ENCODE data around the gene NFASC. TPM values are rescaled to one million over a fixed set of nuclear protein-coding genes. Genes with fewer than 3 reads are reported as not detected.
A peak's percentile ranks its signal among the peaks of the same experiment; 100 is the strongest.

The NFASC gene
- polyA plus RNA-seq (ENCODE audit: insufficient read length in 3 of 3) = 10 to 100 TPM; 13.3 to 24.7 (median 13.9) TPM

- no peak for DNase-seq (ENCODE audit: low read depth in 3 of 3, low spot score in 2 of 3)
These were observed at the start of gene NFASC for GRCh38 chr1:204870160-204870912. Gene NFASC (plus strand): TSS chr1:204870862. CDS start chr1:204944316, 73,454 bp downstream.

- peak in 1 of 3 donors; percentile 49 for DNase-seq (ENCODE audit: low read depth in 3 of 3, low spot score in 2 of 3)
These were observed 49.2 kb upstream of the NFASC start for GRCh38 chr1:204821476-204821875.

GRCh38 chr1:204821924-204822323 is 48.7 kb upstream of the NFASC start:
- no peak for DNase-seq (ENCODE audit: low read depth in 3 of 3, low spot score in 2 of 3)

DNA sequence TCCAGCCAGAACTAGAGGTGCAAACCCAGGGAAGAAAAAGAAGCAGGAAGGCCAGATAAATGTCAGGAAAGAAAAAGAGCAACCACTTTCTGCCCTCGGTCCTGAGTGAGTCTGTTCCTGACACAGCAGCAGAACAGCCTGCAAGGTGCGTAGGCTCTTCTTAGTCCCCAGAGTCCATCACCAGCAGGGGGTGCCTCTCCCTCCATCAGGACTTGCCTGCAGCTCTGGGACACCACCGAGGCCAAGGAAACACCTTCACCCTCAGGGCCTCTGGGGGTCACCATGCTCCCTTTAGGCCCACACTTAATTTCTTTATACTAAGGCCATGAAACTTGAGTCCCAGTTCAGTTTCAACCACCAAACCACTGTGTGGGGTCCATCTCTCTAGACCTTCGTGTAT is 43.7 kb upstream of the NFASC start:
- no peak for DNase-seq (ENCODE audit: low read depth in 3 of 3, low spot score in 2 of 3)

DNA sequence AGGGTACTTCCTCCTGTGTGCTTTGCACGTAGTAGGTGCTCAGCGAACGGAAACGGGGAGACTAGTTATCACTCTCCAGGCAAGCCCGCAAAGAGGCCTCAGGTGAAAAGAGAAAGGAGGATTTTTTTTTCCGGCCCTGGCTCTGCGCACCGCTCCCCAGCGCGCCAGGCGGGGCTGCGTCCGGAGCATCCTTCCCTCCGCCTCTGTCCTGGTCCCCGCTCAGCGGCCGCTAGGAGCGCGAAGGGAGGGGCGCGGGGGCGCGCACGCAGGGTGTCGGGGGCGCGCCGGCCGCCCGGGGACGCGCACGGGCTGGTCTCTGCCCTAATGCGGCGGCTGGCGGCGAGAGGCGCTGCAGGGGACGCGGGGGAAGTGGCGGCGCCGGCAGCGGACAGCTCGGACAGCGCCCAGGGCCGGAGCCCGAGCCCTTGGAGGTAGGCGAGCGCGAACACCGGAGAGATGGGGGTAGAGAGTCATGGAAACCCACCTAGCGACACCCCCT is 42.3 kb upstream of the NFASC start:
- peak in 2 of 3 donors; percentile 47 to 63 for DNase-seq (ENCODE audit: low read depth in 3 of 3, low spot score in 2 of 3)

- no peak for DNase-seq (ENCODE audit: low read depth in 3 of 3, low spot score in 2 of 3)
These were observed 41.4 kb upstream of the NFASC start for GRCh38 chr1:204829133-204829825.

GRCh38 chr1:204830747-204831146 is 39.9 kb upstream of the NFASC start:
- no peak for DNase-seq (ENCODE audit: low read depth in 3 of 3, low spot score in 2 of 3)

GRCh38 chr1:204831186-204831585 is 39.5 kb upstream of the NFASC start:
- no peak for DNase-seq (ENCODE audit: low read depth in 3 of 3, low spot score in 2 of 3)

DNA sequence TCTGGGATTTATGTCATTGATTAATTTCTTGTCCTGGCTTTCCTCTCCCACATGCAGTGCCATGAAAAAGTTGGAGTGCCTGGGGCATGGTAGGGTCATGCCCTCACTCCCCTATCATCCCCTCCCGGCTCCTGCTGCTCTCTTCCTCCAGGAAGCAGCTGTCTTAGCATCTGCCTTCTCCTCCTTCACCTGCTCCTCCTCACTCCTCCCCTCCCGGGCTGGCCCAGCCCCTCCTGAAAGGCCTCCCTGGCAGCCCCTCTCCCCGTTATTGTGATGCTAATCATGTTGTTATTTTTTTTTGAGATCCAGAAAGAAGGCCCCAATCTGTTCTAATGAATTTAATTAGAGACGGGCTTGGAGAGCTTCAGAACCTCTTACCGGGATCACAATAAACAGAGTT is 36.3 kb upstream of the NFASC start:
- no peak for DNase-seq (ENCODE audit: low read depth in 3 of 3, low spot score in 2 of 3)

DNA sequence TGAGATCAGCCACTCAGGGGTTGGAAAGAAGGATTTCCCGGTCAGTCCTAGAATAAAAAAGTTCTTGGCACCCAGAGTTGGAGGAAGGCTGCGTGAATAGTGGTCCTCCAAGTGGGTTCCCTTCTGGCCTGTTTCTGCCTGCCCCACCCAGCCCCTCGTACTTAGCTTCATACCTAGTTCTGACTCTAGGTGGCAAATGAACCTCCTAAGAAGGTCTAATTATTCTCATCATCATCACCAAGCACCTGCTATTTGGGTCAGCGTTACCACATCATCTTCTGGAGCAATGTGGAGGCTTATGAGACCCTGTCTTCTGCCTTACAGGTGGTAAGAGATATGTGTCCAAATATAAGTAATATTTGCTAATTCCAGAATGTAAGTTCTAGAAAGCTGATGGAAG is 35.9 kb upstream of the NFASC start:
- no peak for DNase-seq (ENCODE audit: low read depth in 3 of 3, low spot score in 2 of 3)

- DNase-seq (ENCODE audit: low read depth in 3 of 3, low spot score in 2 of 3) = no peak
These were observed 34.9 kb upstream of the NFASC start for GRCh38 chr1:204835737-204836136.

- no peak for DNase-seq (ENCODE audit: low read depth in 3 of 3, low spot score in 2 of 3)
These were observed 33.8 kb upstream of the NFASC start for GRCh38 chr1:204836856-204837255.

DNA sequence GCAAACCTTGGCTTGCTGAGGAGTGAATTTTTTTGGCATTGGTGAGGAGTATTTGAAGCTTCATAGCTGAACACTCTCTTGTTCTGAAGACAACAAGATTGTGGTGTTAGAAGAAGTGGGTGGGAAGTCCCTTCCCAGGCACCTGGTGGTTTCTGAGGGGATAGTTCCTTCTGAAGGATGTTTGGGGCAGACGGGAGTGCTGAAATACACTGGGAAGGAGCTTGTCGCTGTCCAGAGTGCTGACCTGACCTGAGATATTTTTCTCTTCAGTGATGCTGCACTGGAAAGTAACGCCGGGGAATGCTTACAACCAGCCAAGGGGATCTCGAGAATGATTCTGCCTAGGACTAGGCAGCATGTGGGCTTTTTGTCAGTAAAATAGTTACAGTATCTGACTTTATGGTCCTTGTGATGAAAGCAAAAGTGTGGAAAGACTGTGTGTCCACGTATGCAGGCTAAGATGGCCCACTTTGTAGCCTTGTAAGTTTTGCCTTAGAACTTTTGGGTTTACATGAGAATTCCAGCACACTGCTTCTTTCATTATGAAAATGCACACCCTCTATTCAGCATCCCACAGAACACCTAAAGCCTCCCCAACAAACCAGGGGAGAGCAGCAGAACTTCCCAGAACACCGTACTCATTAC is 33.1 kb upstream of the NFASC start:
- DNase-seq (ENCODE audit: low read depth in 3 of 3, low spot score in 2 of 3) = peak; percentile 70 to 80 (median 71)

DNA sequence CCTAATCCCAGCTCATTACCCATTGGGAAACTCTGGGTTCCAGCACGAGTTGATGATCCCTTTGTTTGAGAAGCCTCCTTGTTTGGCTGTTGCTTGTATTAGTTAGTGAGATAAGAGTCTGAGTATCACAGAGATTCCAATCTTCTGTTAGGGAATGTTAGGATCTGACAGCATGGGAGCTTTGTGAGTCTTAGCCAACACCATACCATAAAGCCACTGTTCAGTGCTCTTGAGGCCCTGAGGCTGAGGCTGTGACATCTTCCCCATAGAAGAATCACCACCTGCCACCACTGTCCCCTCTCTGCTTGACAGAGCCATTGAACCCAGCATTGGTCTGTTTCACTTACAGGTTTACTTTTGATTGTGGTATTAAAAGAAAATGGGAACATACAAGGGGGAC is 29.3 kb upstream of the NFASC start:
- no peak for DNase-seq (ENCODE audit: low read depth in 3 of 3, low spot score in 2 of 3)

- DNase-seq (ENCODE audit: low read depth in 3 of 3, low spot score in 2 of 3) = no peak
These were observed 28.9 kb upstream of the NFASC start for GRCh38 chr1:204841798-204842197.

DNA sequence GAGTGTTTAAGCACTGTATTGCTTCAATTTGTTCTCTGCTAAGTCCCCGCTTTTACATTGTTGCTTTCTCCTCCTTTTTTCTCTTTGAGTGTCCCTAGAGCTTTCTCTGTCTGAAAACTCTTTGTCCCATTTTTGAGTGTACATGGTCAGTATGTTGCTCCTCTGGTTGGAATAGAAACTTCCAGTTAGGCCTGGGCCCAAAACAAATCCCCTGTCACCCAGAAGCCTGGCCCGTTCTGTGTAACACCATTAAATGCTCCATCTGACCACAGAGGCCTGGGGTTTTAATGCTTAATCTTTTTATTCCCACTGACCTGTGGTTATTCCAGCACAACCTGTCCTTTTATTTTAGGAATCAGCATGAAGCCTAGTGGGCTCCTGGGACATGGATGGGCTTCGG is 28.3 kb upstream of the NFASC start:
- DNase-seq (ENCODE audit: low read depth in 3 of 3, low spot score in 2 of 3) = no peak

DNA sequence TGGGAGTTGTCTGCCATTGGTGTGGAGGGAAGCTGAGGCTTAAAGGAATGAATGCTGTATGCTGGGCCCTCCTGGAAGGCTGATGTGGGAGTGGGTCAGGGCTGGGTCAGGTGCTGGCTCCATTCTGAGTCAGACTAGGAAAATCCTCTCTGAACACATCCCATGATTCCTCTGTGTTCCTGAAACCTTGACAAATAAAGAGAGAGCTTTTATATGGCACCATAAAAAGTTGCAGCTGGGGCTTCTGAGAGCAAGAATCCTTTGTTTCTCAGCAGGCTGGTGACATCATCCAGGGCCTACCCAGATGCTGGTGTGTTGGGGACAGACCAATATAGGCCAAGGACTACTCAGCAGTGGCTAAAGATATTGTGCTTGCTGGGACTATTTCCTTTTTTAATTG is 27.8 kb upstream of the NFASC start:
- DNase-seq (ENCODE audit: low read depth in 3 of 3, low spot score in 2 of 3) = no peak

DNA sequence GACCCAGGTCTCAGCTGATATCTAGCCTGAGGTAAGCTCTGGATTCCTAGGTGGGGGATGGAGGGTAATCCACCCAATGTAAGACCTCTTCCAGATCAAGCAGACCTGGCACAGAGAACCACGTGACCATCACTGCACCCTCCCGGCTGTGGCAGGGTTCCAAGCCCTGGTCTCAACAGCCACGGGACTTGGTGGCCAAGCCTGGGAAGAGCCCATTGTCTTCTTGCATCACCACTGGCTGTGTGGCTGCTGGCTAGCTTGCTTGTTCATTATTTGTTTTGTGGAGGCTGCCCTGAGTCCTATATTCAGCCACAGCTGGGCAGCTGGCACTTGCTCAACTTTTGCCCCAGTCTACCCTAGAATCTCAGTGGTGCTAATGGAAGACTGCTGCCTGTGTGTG is 24.1 kb upstream of the NFASC start:
- DNase-seq (ENCODE audit: low read depth in 3 of 3, low spot score in 2 of 3) = no peak

DNA sequence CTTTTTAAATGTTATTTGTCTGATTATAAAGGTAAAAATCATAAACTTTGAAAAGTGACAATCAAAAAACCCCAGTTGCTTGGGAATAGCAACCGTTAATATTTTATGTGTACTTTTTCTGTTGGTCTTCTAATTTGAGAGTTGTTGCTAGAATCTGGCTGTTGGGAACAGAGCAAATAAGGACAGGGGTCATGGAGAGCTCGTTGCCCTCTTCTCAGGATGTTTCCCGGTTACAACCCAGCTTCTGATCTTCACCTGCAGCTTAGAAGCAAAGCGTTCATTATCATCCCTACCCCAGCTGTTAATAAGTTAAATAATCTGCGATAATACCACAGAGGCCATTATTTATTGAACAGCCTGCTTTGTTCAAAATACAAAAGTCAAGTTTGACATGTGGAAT is 22.1 kb upstream of the NFASC start:
- no peak for DNase-seq (ENCODE audit: low read depth in 3 of 3, low spot score in 2 of 3)

DNA sequence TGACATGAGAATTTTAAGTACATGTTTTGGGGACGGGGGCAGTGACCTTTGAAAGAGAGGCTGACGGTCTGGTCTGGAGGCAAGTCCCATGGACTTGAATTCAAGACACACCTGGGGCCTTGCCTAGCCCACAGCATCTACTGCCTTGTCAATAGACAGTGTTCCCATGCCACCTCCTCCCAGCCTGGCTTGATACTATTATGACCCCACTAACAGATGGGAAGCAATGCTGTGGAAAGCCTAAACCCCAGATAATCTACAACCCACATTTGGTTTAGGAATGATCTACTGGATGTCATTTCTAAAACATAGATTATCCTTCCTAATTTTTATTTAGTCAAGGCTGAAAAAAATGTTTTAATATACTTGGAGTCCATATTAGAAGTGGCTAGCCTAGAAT is 17.8 kb upstream of the NFASC start:
- no peak for DNase-seq (ENCODE audit: low read depth in 3 of 3, low spot score in 2 of 3)

GRCh38 chr1:204853436-204853835 is 17.2 kb upstream of the NFASC start:
- DNase-seq (ENCODE audit: low read depth in 3 of 3, low spot score in 2 of 3) = no peak

- no peak for DNase-seq (ENCODE audit: low read depth in 3 of 3, low spot score in 2 of 3)
These were observed 16.4 kb upstream of the NFASC start for GRCh38 chr1:204854286-204854685.

Data from right renal cortex interstitium (tissue), 3 donors.